ENCODE measurements around the gene ACADSB.

DNA sequence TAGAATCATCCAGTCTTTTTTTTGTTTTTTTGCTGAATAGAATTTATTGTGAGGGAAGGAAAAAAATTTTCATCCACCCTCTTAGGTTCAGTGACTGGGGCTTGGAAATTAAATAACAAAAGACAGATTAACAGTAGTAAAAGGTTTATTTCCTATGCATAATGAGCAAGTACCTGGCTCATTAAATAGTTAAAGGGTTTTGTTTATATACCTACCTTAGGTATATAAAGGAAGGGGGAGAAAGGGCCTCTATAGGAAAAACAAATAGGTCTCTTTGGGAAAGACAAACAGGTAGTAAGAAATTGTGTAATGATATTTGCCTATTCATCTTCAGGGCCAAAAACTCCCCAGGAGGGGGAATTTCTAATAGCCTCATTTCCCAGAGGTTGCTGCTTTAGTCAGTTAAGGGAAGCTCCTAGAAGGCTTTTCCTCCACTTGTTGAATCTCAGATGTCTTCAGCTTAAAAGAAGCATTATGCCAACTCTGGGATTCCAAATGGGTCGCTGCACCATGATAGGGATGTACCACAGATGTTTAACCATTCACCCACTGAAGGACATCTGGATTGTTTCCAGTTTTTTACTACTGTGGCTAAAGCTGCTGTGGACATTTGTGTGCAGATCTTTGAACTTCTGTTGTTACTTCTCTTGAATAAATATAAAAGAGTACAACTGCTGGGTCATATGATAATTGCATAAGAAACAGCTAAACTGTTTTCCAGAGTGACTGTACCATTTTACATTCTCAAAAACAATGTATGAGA, 11.3 kb downstream of the ACADSB start:
- TF ChIP-seq, protein P1, sequence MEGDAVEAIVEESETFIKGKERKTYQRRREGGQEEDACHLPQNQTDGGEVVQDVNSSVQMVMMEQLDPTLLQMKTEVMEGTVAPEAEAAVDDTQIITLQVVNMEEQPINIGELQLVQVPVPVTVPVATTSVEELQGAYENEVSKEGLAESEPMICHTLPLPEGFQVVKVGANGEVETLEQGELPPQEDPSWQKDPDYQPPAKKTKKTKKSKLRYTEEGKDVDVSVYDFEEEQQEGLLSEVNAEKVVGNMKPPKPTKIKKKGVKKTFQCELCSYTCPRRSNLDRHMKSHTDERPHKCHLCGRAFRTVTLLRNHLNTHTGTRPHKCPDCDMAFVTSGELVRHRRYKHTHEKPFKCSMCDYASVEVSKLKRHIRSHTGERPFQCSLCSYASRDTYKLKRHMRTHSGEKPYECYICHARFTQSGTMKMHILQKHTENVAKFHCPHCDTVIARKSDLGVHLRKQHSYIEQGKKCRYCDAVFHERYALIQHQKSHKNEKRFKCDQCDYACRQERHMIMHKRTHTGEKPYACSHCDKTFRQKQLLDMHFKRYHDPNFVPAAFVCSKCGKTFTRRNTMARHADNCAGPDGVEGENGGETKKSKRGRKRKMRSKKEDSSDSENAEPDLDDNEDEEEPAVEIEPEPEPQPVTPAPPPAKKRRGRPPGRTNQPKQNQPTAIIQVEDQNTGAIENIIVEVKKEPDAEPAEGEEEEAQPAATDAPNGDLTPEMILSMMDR (IDR thresholded peaks at IDR 0.05; ENCODE audit: poor library complexity, severe bottlenecking), result no peak
- no peak for TF ChIP-seq EZH2 (IDR thresholded peaks at IDR 0.05; ENCODE audit: borderline replicate concordance, insufficient read depth, low read length, poor library complexity, severe bottlenecking)
- TF ChIP-seq EP300 (conservative IDR thresholded peaks at IDR 0.05; ENCODE audit: poor library complexity, severe bottlenecking), result no peak
- TF ChIP-seq, protein P2, sequence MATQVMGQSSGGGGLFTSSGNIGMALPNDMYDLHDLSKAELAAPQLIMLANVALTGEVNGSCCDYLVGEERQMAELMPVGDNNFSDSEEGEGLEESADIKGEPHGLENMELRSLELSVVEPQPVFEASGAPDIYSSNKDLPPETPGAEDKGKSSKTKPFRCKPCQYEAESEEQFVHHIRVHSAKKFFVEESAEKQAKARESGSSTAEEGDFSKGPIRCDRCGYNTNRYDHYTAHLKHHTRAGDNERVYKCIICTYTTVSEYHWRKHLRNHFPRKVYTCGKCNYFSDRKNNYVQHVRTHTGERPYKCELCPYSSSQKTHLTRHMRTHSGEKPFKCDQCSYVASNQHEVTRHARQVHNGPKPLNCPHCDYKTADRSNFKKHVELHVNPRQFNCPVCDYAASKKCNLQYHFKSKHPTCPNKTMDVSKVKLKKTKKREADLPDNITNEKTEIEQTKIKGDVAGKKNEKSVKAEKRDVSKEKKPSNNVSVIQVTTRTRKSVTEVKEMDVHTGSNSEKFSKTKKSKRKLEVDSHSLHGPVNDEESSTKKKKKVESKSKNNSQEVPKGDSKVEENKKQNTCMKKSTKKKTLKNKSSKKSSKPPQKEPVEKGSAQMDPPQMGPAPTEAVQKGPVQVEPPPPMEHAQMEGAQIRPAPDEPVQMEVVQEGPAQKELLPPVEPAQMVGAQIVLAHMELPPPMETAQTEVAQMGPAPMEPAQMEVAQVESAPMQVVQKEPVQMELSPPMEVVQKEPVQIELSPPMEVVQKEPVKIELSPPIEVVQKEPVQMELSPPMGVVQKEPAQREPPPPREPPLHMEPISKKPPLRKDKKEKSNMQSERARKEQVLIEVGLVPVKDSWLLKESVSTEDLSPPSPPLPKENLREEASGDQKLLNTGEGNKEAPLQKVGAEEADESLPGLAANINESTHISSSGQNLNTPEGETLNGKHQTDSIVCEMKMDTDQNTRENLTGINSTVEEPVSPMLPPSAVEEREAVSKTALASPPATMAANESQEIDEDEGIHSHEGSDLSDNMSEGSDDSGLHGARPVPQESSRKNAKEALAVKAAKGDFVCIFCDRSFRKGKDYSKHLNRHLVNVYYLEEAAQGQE (IDR thresholded peaks at IDR 0.05; ENCODE audit: borderline replicate concordance), result no peak
